GM19324 (cell line): ENCODE measurements around the gene NECAB2.

ENCODE experiments used
- ATAC-seq: cut with Tn5 transposase; IDR thresholded peaks from one replicate; pipeline ENCODE4 v1.9.1; 2021; ENCODE audit warnings: mild to moderate bottlenecking, moderate library complexity; ENCODE audit not compliant: unreplicated experiment, low FRiP score

The NECAB2 gene

GRCh38 chr16:84016477-84016876, 48.4 kb downstream of the NECAB2 start:
- no peak for ATAC-seq

- ATAC-seq, result no peak
Observed at GRCh38 chr16:84018710-84019109, 50.7 kb downstream of the NECAB2 start.

- ATAC-seq, result no peak
Observed at GRCh38 chr16:84020353-84020752, 52.3 kb downstream of the NECAB2 start.

- ATAC-seq, result no peak
Observed at GRCh38 chr16:84021488-84021887, 53.4 kb downstream of the NECAB2 start.

- no peak for ATAC-seq
Observed at GRCh38 chr16:84022644-84023043, 54.6 kb downstream of the NECAB2 start.

- no peak for ATAC-seq
Observed at GRCh38 chr16:84024854-84025253, 56.8 kb downstream of the NECAB2 start.

GRCh38 chr16:84026606-84027005, 58.6 kb downstream of the NECAB2 start:
- ATAC-seq, result no peak

GRCh38 chr16:84027625-84028024, 59.6 kb downstream of the NECAB2 start:
- ATAC-seq, result no peak

- no peak for ATAC-seq
Observed at GRCh38 chr16:84029297-84030047, 61.4 kb downstream of the NECAB2 start.

- no peak for ATAC-seq
Observed at GRCh38 chr16:84031556-84031955, 63.5 kb downstream of the NECAB2 start.

GRCh38 chr16:84032458-84033178, 64.6 kb downstream of the NECAB2 start:
- ATAC-seq, result no peak

GRCh38 chr16:84033251-84034195, 65.5 kb downstream of the NECAB2 start:
- no peak for ATAC-seq

- ATAC-seq, result no peak
Observed at GRCh38 chr16:84034516-84034915, 66.5 kb downstream of the NECAB2 start.

GRCh38 chr16:84036131-84036530, 68.1 kb downstream of the NECAB2 start:
- no peak for ATAC-seq

GRCh38 chr16:84036982-84037425, 69.0 kb downstream of the NECAB2 start:
- ATAC-seq, result no peak

GRCh38 chr16:84038469-84038868, 70.4 kb downstream of the NECAB2 start:
- no peak for ATAC-seq

- no peak for ATAC-seq
Observed at GRCh38 chr16:84039696-84040095, 71.7 kb downstream of the NECAB2 start.

GRCh38 chr16:84040226-84040822, 72.3 kb downstream of the NECAB2 start:
- ATAC-seq, result no peak

GRCh38 chr16:84040823-84041820, 73.1 kb downstream of the NECAB2 start:
- ATAC-seq, result no peak
